PC-9 (cell line): ENCODE measurements around the gene EMC7.

Source experiments
- EZH2 ChIP-seq: fragments of 200-600 bp; sonication (generic); IDR thresholded peaks from 2 replicates; pipeline ENCODE4 v1.8.0; 2017; ENCODE audit warnings: antibody characterized with exemption, low read depth
- TF ChIP-seq, protein P1 (sequence below): fragments of 200-600 bp; sonication (generic); conservative IDR thresholded peaks from 2 replicates; pipeline ENCODE4 v1.6.1; 2017; ENCODE audit warnings: mixed run types, antibody characterized with exemption, mild to moderate bottlenecking, moderate library complexity

DNA sequence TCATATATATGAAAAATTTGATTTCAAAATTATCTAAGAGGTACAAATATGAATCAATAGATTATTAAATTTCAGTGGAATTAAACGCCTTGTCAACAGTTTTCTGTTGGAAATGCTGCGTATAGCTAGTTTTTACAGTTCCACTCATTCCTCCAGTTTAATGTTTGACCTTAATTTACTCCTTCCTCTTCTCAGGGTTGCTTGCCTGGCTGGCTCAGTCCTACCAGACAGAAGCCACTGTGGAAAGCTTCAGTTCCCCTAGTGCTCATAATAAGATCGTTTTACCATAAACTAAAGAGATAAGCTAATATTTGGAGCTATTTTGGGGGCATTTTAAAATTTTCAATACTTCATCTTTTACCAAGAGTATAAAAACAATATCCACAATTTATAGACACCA is 22.8 kb downstream of the EMC7 start:
- TF ChIP-seq, protein P1, sequence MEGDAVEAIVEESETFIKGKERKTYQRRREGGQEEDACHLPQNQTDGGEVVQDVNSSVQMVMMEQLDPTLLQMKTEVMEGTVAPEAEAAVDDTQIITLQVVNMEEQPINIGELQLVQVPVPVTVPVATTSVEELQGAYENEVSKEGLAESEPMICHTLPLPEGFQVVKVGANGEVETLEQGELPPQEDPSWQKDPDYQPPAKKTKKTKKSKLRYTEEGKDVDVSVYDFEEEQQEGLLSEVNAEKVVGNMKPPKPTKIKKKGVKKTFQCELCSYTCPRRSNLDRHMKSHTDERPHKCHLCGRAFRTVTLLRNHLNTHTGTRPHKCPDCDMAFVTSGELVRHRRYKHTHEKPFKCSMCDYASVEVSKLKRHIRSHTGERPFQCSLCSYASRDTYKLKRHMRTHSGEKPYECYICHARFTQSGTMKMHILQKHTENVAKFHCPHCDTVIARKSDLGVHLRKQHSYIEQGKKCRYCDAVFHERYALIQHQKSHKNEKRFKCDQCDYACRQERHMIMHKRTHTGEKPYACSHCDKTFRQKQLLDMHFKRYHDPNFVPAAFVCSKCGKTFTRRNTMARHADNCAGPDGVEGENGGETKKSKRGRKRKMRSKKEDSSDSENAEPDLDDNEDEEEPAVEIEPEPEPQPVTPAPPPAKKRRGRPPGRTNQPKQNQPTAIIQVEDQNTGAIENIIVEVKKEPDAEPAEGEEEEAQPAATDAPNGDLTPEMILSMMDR: no peak
- no peak for TF ChIP-seq EZH2
